ENCODE data around the gene SDR9C7.
A peak's percentile ranks its signal among the peaks of the same experiment; 100 is the strongest.
"Not testable (repeated sequence)": the region's sequence is repeated elsewhere in the genome, so short reads cannot be mapped to it uniquely, and the experiment has no call there.

The SDR9C7 gene

DNA sequence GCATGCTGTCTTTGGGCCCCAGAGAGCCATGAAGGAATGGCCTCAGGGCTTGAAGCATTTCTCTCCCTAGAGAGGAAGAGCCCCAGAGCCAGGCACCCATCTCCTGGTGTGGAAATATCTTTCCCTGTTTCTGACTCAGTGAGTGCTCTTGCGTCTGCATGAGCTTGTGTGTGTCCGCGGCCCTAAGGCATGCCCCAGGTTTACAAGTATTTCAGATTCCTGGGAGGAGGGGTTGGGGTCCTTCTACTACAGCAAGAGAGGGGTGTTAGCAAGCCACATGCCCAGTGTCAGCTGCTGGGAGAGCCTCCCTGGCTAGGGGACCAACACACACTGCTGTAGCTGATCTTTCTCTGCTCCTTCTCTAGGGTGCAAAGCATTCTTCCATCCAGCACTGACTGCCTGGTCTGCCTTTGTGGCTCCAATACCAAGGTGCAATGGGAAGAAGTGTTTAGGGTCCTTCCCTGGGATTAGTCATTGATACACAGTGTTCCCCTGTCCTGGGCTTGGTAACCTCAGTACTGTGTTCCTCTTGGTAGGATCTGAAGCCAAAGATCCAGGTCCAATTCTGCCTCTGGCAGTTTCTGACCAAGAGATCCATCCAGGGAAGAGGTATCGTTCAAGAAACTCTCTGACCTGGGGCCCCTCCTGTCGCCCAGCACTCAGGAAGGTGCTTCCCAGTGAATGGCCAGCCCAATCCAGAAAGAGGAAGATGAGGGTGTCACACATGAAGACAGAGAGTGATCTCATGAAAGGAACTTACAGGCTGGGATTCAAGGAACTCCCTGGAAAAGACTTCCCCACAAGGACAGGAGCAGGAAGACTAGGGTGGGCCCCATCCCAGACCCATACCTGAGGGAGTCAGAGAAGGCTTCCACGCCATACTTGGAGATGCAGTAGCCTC is 20.1 kb upstream of the SDR9C7 start:
- DNase-seq (ENCODE audit: low read depth in 2 of 3, low spot score in 1 of 3): no peak

DNA sequence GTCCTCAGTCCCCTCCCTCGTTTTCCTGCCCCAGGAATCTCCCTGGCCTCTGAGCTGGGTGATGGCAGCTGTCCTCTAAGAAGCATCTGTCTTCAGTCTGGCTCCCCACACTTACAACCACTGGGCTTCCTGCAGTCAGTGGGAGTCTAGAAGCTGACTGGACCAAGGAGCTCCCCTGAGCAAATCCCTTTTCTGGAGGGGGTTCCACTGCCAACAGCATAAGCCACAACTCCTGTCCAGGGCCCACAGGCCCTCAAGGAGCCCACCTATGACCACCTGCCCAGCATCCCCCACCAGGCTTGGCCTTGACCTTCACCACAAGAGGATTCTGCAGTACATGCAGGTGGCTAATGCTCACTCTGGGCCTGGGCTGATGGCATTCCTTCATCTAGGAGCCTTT is 19.1 kb upstream of the SDR9C7 start:
- no peak for DNase-seq (ENCODE audit: low read depth in 2 of 3, low spot score in 1 of 3)

DNA sequence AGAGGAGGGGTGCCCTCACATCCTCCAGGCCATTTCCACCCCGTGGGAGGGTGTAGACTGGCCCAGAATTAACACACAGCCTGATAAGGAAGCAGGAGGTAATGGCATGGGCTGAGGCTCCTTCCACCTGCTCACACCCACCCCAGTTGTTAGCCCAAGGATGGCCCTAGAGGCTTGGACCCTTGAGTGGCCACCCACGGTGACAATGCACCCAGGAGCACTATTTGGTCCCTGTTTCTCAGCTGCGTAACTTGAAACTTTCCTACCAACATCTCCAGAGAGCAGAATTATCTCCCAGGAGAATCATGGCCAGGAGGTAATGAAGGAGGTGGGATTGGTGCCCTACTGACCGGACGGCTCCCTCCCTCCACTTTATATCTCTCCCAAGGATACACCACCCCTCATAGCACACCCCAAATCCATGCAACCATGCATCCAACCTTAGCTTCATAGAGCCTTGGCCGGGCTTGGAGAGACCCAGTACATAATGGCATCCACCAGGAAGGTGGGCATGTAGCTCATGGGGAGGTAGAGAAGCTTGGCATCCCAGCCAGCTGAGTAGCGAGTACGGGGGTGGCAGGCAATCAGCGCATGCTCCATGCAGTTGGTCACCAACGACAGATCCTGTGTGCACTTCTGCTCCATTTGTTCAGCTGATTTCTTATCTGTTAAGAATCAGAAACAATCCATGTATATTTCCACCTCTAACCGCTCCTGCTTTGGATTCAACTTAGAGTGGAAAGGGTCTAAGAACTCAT is 17.6 kb upstream of the SDR9C7 start:
- DNase-seq (ENCODE audit: low read depth in 2 of 3, low spot score in 1 of 3): no peak

DNA sequence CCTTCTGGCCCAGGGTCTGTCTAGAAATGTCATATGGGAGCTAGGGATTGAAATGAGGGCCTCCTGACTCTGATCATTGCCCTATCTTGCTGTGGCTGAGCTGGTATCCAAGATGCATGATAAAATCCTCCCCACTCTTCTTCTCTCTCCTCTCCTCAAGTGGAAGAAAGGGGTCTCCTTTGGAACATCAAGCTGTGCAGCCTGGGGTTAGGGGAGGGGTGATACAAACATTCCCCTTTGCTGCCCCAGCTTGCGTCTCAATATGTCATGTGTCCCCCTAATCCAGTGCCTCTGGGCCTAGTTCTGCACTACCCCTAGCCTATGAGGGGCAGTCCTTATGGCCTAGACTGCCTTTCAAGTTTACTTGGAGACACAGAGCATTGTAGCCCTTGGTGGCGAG is 14.7 kb upstream of the SDR9C7 start:
- no peak for DNase-seq (ENCODE audit: low read depth in 2 of 3, low spot score in 1 of 3)

GRCh38 chr12:56948457-56948777 is 14.2 kb upstream of the SDR9C7 start:
- DNase-seq (ENCODE audit: low read depth in 2 of 3, low spot score in 1 of 3): no peak

GRCh38 chr12:56947633-56948456 is 13.6 kb upstream of the SDR9C7 start:
- DNase-seq (ENCODE audit: low read depth in 2 of 3, low spot score in 1 of 3): no peak

DNA sequence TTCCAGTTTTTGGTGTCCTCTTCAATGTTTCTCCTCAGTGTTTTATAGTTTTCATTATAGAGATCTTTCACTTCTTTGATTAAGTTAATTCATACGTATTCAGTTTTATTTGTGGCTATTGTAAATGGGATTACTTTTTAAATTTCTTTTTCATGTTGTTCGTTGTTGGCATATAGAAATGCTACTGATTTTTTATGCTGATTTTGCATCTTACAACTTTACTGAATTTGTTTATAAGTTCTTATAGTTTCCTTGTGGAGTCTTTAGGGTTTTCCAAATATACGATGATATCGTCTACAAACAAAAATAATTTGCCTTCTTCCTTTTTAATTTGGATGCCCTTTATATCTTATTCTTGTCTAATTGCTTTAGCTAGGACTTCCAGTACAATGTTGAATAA is 9.7 kb upstream of the SDR9C7 start:
- no peak for DNase-seq (ENCODE audit: low read depth in 2 of 3, low spot score in 1 of 3)

DNA sequence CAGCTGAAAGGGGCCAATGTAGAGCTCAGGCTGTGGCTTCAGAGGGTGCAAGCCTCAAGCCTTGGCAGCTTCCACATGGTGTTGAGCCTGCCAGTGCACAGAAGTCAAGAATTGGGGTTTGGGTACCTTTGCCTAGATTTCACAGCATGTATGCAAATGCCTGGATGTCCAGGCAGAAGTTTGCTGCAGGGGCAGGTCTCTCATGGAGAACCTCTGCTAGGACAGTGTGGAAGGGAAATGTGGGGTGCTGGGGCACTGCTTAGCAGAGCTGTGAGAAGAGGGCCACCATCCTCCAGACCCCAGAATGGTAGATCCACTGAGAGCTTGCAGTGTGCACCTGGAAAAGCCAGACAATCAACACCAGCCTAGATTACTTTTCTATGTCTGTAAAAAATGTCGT is 9.2 kb upstream of the SDR9C7 start:
- not testable (repeated sequence) for DNase-seq (ENCODE audit: low read depth in 2 of 3, low spot score in 1 of 3)

- no peak for DNase-seq (ENCODE audit: low read depth in 2 of 3, low spot score in 1 of 3)
Measured at GRCh38 chr12:56941299-56942017, 7.2 kb upstream of the SDR9C7 start.

DNA sequence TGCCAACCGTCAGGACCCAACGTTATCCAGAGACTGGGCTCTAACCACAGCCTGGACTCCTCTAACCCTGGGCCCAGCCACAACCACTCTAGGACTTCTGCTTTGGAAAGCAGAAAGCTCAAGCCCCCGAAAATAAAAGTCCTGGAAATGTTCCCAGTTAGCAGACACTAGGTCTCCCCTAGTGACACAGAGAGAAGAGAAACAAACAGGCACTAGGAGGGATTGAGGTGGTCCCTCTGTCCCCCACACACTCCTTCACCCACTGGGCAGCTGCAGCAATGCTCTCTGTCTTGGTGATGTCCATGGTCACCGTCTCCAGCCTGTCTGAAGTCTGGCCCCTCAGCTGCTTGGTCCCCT is 6.7 kb upstream of the SDR9C7 start:
- DNase-seq (ENCODE audit: low read depth in 2 of 3, low spot score in 1 of 3): not testable (repeated sequence)

GRCh38 chr12:56935752-56936151 is 1.5 kb upstream of the SDR9C7 start:
- no peak for DNase-seq (ENCODE audit: low read depth in 2 of 3, low spot score in 1 of 3)

DNA sequence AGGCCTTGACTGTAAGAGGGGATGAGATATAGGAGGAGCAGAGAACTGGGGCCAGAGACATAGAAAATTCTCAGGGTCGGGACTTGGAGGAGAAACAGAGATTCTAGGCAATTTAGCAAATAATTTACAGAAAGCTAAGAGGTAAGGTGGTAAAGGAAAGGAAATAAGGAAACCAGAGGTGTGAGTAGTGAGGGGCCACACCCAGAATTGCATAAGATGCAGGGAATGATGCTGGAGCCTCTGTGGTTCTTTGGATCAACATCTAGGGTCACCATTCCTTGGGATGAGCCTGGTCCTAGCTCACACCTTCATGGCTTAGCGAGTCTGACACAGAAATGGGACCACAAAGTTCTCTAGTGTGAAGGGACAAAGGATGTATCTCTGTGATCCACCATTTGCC is 949 bp upstream of the SDR9C7 start:
- DNase-seq (ENCODE audit: low read depth in 2 of 3, low spot score in 1 of 3): no peak

DNA sequence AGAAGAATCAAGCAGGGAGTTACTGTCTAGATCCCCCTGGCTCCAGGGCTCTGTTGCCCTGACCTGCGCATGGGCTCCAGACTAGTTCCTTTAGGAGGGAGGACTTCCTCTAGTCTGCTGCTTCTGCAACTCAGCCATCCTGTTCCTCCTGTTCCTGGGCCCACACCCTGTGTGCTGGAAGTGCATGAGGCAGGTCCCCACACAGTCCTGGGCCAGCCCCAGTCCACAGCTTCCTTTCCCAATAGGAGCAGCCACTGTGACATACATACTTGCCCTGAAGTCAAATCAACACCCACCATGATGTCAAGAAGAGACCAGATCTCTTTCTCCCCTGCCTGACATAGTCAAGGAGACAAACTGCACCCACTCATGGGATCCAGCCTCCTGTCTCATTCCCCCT is 1.3 kb downstream of the SDR9C7 start:
- no peak for DNase-seq (ENCODE audit: low read depth in 2 of 3, low spot score in 1 of 3)

DNA sequence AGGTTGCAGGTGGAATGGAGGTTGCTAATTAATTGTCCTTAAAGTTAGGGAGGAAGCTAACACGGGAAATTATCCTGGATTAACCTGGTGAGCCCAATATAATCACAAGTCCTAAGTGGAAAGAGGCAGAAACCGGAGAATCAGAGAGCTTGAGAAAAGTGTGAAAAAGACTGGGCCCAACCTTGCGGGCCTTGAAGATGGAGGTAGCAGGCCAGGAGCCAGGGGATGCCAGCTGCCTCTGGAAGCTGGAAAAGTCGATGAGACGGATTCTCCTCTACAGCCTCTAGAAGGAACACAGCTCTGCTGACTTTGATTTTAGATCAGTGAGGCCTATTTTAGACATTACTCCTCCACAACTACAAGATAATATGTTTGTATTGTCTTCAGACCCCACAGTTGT is 2.1 kb downstream of the SDR9C7 start:
- no peak for DNase-seq (ENCODE audit: low read depth in 2 of 3, low spot score in 1 of 3)

DNA sequence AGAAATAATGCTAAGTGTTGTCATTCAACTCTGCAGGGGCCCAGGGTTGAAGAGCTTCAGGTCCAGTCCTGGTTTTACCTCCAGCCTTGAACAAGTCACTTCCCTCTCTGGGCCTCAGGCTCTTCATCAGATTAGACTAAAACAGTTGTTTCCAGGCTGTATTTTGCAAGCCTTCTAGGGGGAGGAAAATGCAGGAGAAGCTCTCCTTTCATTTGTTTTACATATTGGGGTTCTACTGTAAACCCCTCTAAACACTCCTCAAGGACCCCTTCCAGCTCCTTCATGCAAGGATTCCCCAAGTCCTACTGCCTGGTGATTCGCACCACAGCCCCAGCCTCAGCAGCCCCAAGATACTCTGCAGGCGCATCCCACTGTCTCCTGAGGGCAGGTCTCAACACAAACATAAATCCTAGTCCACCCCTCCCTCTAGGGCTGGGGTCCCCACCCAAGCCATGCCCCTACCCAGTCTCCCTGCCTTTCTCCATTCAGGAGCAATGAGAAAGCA is 2.7 kb downstream of the SDR9C7 start:
- peak in 1 of 3 donors; percentile 8 for DNase-seq (ENCODE audit: low read depth in 2 of 3, low spot score in 1 of 3)

- DNase-seq (ENCODE audit: low read depth in 2 of 3, low spot score in 1 of 3): no peak
Measured at GRCh38 chr12:56930241-56930640, 4.0 kb downstream of the SDR9C7 start.

DNA sequence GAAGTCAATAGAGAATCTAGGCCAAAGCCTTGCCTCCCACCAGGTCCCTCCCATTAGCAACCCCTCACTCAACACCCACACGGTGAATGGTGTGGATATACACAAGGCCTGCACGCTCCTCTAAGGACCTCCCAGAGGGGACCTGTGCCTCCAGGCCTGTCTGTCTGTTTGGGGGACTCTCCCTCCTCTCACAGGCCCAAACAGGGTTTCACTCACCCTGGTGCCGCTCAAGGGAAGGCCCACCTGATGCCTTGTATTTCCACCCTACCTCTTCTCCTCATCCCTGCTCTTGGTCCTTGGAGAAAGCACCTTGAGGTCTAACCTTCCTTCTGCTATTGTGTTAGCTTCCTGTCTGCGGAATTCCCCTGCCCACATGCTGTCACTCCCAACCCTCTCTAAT is 4.4 kb downstream of the SDR9C7 start:
- no peak for DNase-seq (ENCODE audit: low read depth in 2 of 3, low spot score in 1 of 3)

GRCh38 chr12:56928262-56928661 is 5.9 kb downstream of the SDR9C7 start:
- DNase-seq (ENCODE audit: low read depth in 2 of 3, low spot score in 1 of 3): no peak

- no peak for DNase-seq (ENCODE audit: low read depth in 2 of 3, low spot score in 1 of 3)
Measured at GRCh38 chr12:56927281-56927680, 6.9 kb downstream of the SDR9C7 start.

DNA sequence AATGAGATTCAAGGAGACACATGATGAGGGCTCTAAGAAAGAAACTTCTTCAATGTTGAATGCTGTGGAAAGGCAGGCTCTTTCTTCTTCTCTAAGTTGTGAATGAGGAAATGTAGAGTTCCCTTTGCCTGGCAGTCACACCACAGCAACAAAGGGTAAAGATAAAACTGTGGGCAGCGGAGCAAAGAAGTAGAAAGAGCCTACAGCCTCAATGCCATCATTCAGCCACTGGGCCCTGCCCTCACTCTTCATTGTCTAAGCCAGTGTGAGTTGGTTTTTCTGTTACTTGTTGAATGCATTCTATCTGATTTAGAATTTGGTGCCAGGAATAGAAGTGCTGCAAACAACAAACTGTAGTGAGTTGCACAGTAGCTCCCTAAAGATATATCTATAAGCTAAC is 12.2 kb downstream of the SDR9C7 start:
- no peak for DNase-seq (ENCODE audit: low read depth in 2 of 3, low spot score in 1 of 3)

GRCh38 chr12:56921346-56921745 is 12.9 kb downstream of the SDR9C7 start:
- DNase-seq (ENCODE audit: low read depth in 2 of 3, low spot score in 1 of 3): no peak

All from stimulated activated CD4-positive, alpha-beta T cell treated with anti-CD3 and anti-CD28 coated beads, Interleukin-12 subunit alpha, Interleukin-12 subunit beta, amount 100 ng/mL, for 48 hours (primary cell).